H1 (cell line): ENCODE measurements around the gene TRIB2. TPM values are rescaled to one million over a fixed set of nuclear protein-coding genes. Genes with fewer than 3 reads are reported as not detected.

ENCODE experiments used
- CTCF ChIA-PET: fragments of 300-600 bp; sonication (Branson Sonifier 250); formaldehyde crosslinking; loops from one replicate; lab custom pipeline; 2021; ENCODE audit not compliant: partially characterized antibody; lab: Charles Lee
- POLR2A ChIA-PET: fragments of 300-600 bp; sonication (Branson Sonifier 250); formaldehyde crosslinking; loops from one replicate; lab custom pipeline; 2021; ENCODE audit warnings: inconsistent platforms; ENCODE audit not compliant: partially characterized antibody; lab: Charles Lee
- DNase-seq, 2 experiments: peaks; one replicate each; pipeline versions ENCODE4 v3.0.0 to v3.0.0-alpha.2; 2010 to 2022; ENCODE audit warnings: low spot score in 2 of 2, low read depth in 1 of 2, mixed read lengths in 1 of 2
- FAIRE-seq: peaks from 2 replicates; lab custom pipeline; 2011; peaks lifted over from hg19 to GRCh38; lab: Jason Lieb, UNC
- H2AFZ ChIP-seq: 2 replicates; pipeline ENCODE4 v1.8.1; 2012; ENCODE audit warnings: low read length, inconsistent platforms
- H2AK5ac ChIP-seq: 2 replicates; pipeline ENCODE4 v1.6.1; 2013; ENCODE audit warnings: low read depth, low read length
- H2BK120ac ChIP-seq: replicated peaks from 2 replicates; pipeline ENCODE3; 2013; ENCODE audit warnings: low read depth, low read length, inconsistent platforms
- H2BK12ac ChIP-seq: 2 replicates; pipeline ENCODE4 v1.6.1; 2013; ENCODE audit warnings: low read depth, low read length
- H2BK15ac ChIP-seq: 2 replicates; pipeline ENCODE4 v1.6.1; 2013; ENCODE audit warnings: low read length
- H2BK20ac ChIP-seq: 2 replicates; pipeline ENCODE4 v1.6.1; 2013; ENCODE audit warnings: low read length
- H2BK5ac ChIP-seq: 2 replicates; pipeline ENCODE4 v1.6.1; 2013; ENCODE audit warnings: low read depth, low read length
- H3K14ac ChIP-seq: 2 replicates; pipeline ENCODE4 v1.6.1; 2013; ENCODE audit warnings: inconsistent platforms; ENCODE audit not compliant: insufficient read length
- H3K18ac ChIP-seq: 2 replicates; pipeline ENCODE4 v1.6.1; 2013; ENCODE audit warnings: low read length; ENCODE audit errors: extremely low read depth
- H3K23ac ChIP-seq: 2 replicates; pipeline ENCODE4 v1.6.1; 2013; ENCODE audit warnings: inconsistent platforms; ENCODE audit not compliant: insufficient read length
- H3K23me2 ChIP-seq: 2 replicates; pipeline ENCODE4 v1.6.1; 2013; ENCODE audit warnings: low read depth, low read length
- H3K27ac ChIP-seq: 2 replicates; pipeline ENCODE4 v1.6.1; 2011; ENCODE audit warnings: low read depth, low read length, inconsistent platforms
- H3K27me3 ChIP-seq, 4 experiments: replicated peaks in 1 of 4; 1 replicate in 1 of 4; 2 replicates in 3 of 4; pipeline versions ENCODE4 v1.6.1 to v1.8.1; 2011 to 2013; ENCODE audit warnings: low read length in 3 of 4, mild to moderate bottlenecking in 3 of 4, inconsistent platforms in 2 of 4, mixed read lengths in 2 of 4, moderate library complexity in 1 of 4; ENCODE audit not compliant: control insufficient read depth in 3 of 4, insufficient read depth in 3 of 4; ENCODE audit errors: extremely low read depth in 1 of 4
- H3K36me3 ChIP-seq, 4 experiments: 2 replicates each; pipeline versions ENCODE4 v1.6.1 to v1.8.1; 2011 to 2013; ENCODE audit warnings: mild to moderate bottlenecking in 4 of 4, low read length in 3 of 4, moderate library complexity in 2 of 4, control low read depth in 1 of 4, inconsistent platforms in 1 of 4; ENCODE audit not compliant: insufficient read depth in 4 of 4, control insufficient read depth in 2 of 4
- H3K4ac ChIP-seq: replicated peaks from 2 replicates; pipeline ENCODE3; 2013; ENCODE audit warnings: low read length, low read depth, mixed read lengths, inconsistent platforms; ENCODE audit not compliant: insufficient read length
- H3K4me1 ChIP-seq, 4 experiments: replicated peaks in 1 of 4; 1 replicate in 1 of 4; 2 replicates in 3 of 4; pipeline versions ENCODE4 v1.6.1 to v1.8.1; 2011 to 2013; ENCODE audit warnings: low read length in 3 of 4, inconsistent platforms in 2 of 4, mixed read lengths in 1 of 4; ENCODE audit not compliant: insufficient read depth in 4 of 4, control insufficient read depth in 3 of 4
- H3K4me2 ChIP-seq, 2 experiments: 2 replicates each; pipeline versions ENCODE4 v1.6.1 to v1.8.1; 2011 to 2013; ENCODE audit warnings: low read depth in 2 of 2, low read length in 2 of 2, control low read depth in 1 of 2, inconsistent platforms in 1 of 2, mild to moderate bottlenecking in 1 of 2; ENCODE audit not compliant: insufficient read depth in 1 of 2
- H3K4me3 ChIP-seq, 4 experiments: fragments of 200-600, 300-600 bp in 1 of 4; sonication (generic), shearing (Covaris generic), sonication (Bioruptor Twin) in 1 of 4; 2 replicates each; pipeline versions ENCODE4 v1.5.1 to v1.8.1; 2011 to 2016; ENCODE audit warnings: low read length in 4 of 4, low read depth in 3 of 4, control low read depth in 2 of 4, inconsistent platforms in 2 of 4, mild to moderate bottlenecking in 2 of 4, mixed read lengths in 1 of 4, moderate library complexity in 1 of 4; ENCODE audit not compliant: insufficient read depth in 2 of 4; ENCODE audit errors: extremely low read depth in 1 of 4
- H3K56ac ChIP-seq: replicated peaks from 2 replicates; pipeline ENCODE3; 2013; ENCODE audit warnings: low read depth, mild to moderate bottlenecking, mixed read lengths, low read length, inconsistent platforms; ENCODE audit not compliant: insufficient read length
- H3K79me1 ChIP-seq: 2 replicates; pipeline ENCODE4 v1.6.1; 2013; ENCODE audit warnings: low read depth, low read length, control low read depth
- H3K79me2 ChIP-seq, 2 experiments: 2 replicates each; pipeline versions ENCODE4 v1.6.1 to v1.8.1; 2012 to 2013; ENCODE audit warnings: low read length in 2 of 2, mild to moderate bottlenecking in 2 of 2, inconsistent platforms in 1 of 2; ENCODE audit not compliant: insufficient read depth in 2 of 2, control insufficient read depth in 1 of 2
- H3K9ac ChIP-seq, 4 experiments: replicated peaks in 1 of 4; 1 replicate in 1 of 4; 2 replicates in 3 of 4; pipeline versions ENCODE4 v1.6.1 to v1.8.1; 2011 to 2013; ENCODE audit warnings: low read depth in 3 of 4, low read length in 3 of 4, control low read depth in 2 of 4, mild to moderate bottlenecking in 2 of 4, moderate library complexity in 2 of 4, inconsistent platforms in 1 of 4; ENCODE audit errors: extremely low read depth in 1 of 4
- H3K9me3 ChIP-seq, 2 experiments: 2 replicates each; pipeline versions ENCODE4 v1.6.1 to v1.8.1; 2012 to 2013; ENCODE audit warnings: mild to moderate bottlenecking in 2 of 2, moderate library complexity in 2 of 2, control low read depth in 1 of 2, inconsistent platforms in 1 of 2, low read depth in 1 of 2, low read length in 1 of 2, mixed read lengths in 1 of 2; ENCODE audit not compliant: insufficient read depth in 2 of 2
- H4K20me1 ChIP-seq, 2 experiments: replicated peaks in 1 of 2; 2 replicates each; pipeline versions ENCODE3 to v1.8.1; 2011 to 2013; ENCODE audit warnings: inconsistent platforms in 2 of 2, low read length in 2 of 2, mild to moderate bottlenecking in 1 of 2; ENCODE audit not compliant: insufficient read depth in 2 of 2, control insufficient read depth in 1 of 2
- H4K5ac ChIP-seq: 2 replicates; pipeline ENCODE4 v1.6.1; 2013; ENCODE audit warnings: low read length, low read depth, mixed read lengths, inconsistent platforms; ENCODE audit not compliant: insufficient read length
- H4K8ac ChIP-seq: 2 replicates; pipeline ENCODE4 v1.8.0; 2013; ENCODE audit warnings: mild to moderate bottlenecking, moderate library complexity, low read length, inconsistent platforms; ENCODE audit not compliant: insufficient read depth; ENCODE audit errors: extremely low read depth
- H4K91ac ChIP-seq: replicated peaks from 2 replicates; pipeline ENCODE3; 2013; ENCODE audit warnings: low read length, mixed read lengths, inconsistent platforms; ENCODE audit not compliant: insufficient read length
- CBX8 ChIP-seq: fragments of 300-800, 300-1000 bp; sonication (generic); IDR thresholded peaks from 2 replicates; pipeline ENCODE4 v1.7.1; 2016; ENCODE audit warnings: low read depth, low read length, borderline replicate concordance
- EGR1 ChIP-seq: IDR thresholded peaks from 2 replicates; pipeline ENCODE4 v1.6.1; 2011; ENCODE audit warnings: low read depth, low read length, borderline replicate concordance
- EP300 ChIP-seq, 2 experiments: IDR thresholded peaks; 1 replicate in 1 of 2; 2 replicates in 1 of 2; pipeline ENCODE4 v1.6.1; 2011 to 2012; ENCODE audit warnings: low read depth in 2 of 2, low read length in 2 of 2, mild to moderate bottlenecking in 2 of 2, borderline replicate concordance in 1 of 2, inconsistent platforms in 1 of 2, moderate library complexity in 1 of 2
- FOSL1 ChIP-seq: IDR thresholded peaks from 2 replicates; pipeline ENCODE4 v1.6.1; 2011; ENCODE audit warnings: mild to moderate bottlenecking, low read depth, low read length, moderate library complexity; ENCODE audit not compliant: insufficient read depth
- GTF2F1 ChIP-seq: IDR thresholded peaks from 2 replicates; pipeline ENCODE4 v1.6.1; 2012; ENCODE audit warnings: low read depth, low read length, improper control_type of control experiment, borderline replicate concordance
- HDAC6 ChIP-seq: IDR thresholded peaks from one replicate; pipeline ENCODE4 v1.7.1; 2012; ENCODE audit warnings: low read depth, mild to moderate bottlenecking, inconsistent platforms, low read length, moderate library complexity
- NRF1 ChIP-seq: IDR thresholded peaks from 2 replicates; pipeline ENCODE4 v1.6.1; 2011; ENCODE audit warnings: mild to moderate bottlenecking, low read depth, low read length, improper control_type of control experiment
- SAP30 ChIP-seq: fragments of 300-600 bp; sonication (generic); IDR thresholded peaks from 2 replicates; pipeline ENCODE4 v1.7.1; 2012; ENCODE audit warnings: low read length, moderate library complexity, mild to moderate bottlenecking, inconsistent platforms; ENCODE audit not compliant: insufficient read depth, insufficient replicate concordance
- SIX5 ChIP-seq: IDR thresholded peaks from 2 replicates; pipeline ENCODE4 v1.6.1; 2011; ENCODE audit warnings: mild to moderate bottlenecking, low read depth, low read length
- SP2 ChIP-seq: IDR thresholded peaks from 2 replicates; pipeline ENCODE4 v1.6.1; 2012; ENCODE audit warnings: mild to moderate bottlenecking, low read length, inconsistent platforms
- SUZ12 ChIP-seq: fragments of 200-600 bp; sonication (generic); IDR thresholded peaks from 2 replicates; pipeline ENCODE4 v1.6.1; 2012; ENCODE audit warnings: mild to moderate bottlenecking, inconsistent platforms, low read length, moderate library complexity, mixed read lengths
- TAF1 ChIP-seq: IDR thresholded peaks from 2 replicates; pipeline ENCODE4 v1.6.1; 2011; ENCODE audit warnings: mild to moderate bottlenecking, low read depth, low read length
- WGBS, 2 experiments: shearing (Covaris generic) in 1 of 2; methylation state at CpG; one replicate each; pipeline versions ENCODE4 v1.1.6 to v1.1.7; 2013 to 2015; ENCODE audit warnings: low lambda C conversion rate in 2 of 2, mixed read lengths in 2 of 2, inconsistent platforms in 1 of 2, low coverage in 1 of 2, missing lambda C conversion rate in 1 of 2; ENCODE audit not compliant: insufficient replicate concordance in 2 of 2, insufficient coverage in 1 of 2, insufficient read length in 1 of 2; ENCODE audit errors: extremely low coverage in 1 of 2, missing lambda C conversion rate in 1 of 2; 5-methylcytosine and 5-hydroxymethylcytosine counted together
- polyA plus RNA-seq, 7 experiments: library from polyadenylated mRNA; depleted of rRNA in 3 of 7; stranded (reverse) in 5 of 7; unstranded in 2 of 7; fragments of >200 nt in 5 of 7; fragments of 200-250 nt in 2 of 7; gene quantifications; 1 replicate in 5 of 7; 2 replicates in 1 of 7; 4 replicates in 1 of 7; pipeline versions ENCODE4 v1.2.1 to v1.2.3, GENCODE V29; 2011 to 2013; ENCODE audit warnings: missing spikeins in 2 of 7, mixed read lengths in 2 of 7
- total RNA-seq: library from RNA; stranded (reverse); fragmentation: NEBNext Ultra II Directional; extraction: Animal tissue kit (Norgen Biotek cat#: 25700); gene quantifications from 2 replicates; pipeline ENCODE4 v1.2.1, GENCODE V29; 2021
- TF ChIP-seq, protein P1 (sequence below): IDR thresholded peaks from 2 replicates; pipeline ENCODE4 v1.6.1; 2011; ENCODE audit warnings: low read length, improper control_type of control experiment

The TRIB2 gene
- total and polyA plus RNA-seq, 2 of the 8 experiments (the other 6 are each of a cell fraction or from before 2014, with no cell fraction given), result 40.8 to 57.0 TPM

DNA sequence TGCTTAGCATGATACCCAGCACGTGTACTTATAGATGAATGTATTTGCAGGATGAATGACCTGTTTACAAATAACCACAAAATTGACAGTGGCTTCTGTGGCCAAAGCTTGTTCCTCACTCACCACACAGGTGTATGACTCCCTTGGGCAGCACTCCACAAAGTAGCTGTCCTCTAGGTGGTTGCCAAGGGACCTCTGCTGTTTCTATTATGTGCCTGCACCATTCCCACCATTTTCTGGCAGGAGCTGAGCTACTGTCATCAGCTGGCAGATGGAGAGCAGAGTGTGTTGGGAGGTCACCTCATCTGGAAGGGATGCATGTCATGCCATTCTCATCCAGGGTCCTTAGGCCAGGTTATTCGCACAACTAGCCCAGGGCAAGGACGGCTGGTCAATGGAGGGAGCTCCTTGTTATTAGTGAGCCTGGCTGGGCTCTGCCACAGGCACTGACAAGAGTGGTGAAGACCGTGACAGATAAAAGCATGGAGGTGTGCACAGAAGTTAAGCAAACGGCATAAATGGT, 37.1 kb upstream of the TRIB2 start:
- H3K14ac ChIP-seq, result no peak overlapping the region
- no peak overlapping the region for H4K8ac ChIP-seq
- no peak overlapping the region for H3K4me3 ChIP-seq
- no peak overlapping the region for H4K91ac ChIP-seq
- H2BK15ac ChIP-seq, result no peak overlapping the region
- H3K9me3 ChIP-seq, result peaks cover 2 to 4% of the 10 kb centered on the region in 2 experiments; a peak in 3 of 4 replicates
- H3K79me2 ChIP-seq, result no peaks in the 10 kb centered on the region
- H2BK5ac ChIP-seq, result no peak overlapping the region
- H3K79me1 ChIP-seq, result no peaks in the 10 kb centered on the region
- no peak overlapping the region for H2AK5ac ChIP-seq
- H3K56ac ChIP-seq, result no peak overlapping the region
- ChIA-PET CTCF (interaction anchor here (0.8 to 1.2 kb wide), 3 partner anchors 19 to 36 kb away, joined by 3 to 4 read pairs (median 3); no protein-coding TSS in a partner anchor), POLR2A (no interaction called here)
- no peak overlapping the region for H3K9ac ChIP-seq
- H3K4me2 ChIP-seq, result no peak overlapping the region
- no peaks in the 10 kb centered on the region for H3K36me3 ChIP-seq
- H4K20me1 ChIP-seq, result no peaks in the 10 kb centered on the region
- H3K18ac ChIP-seq, result no peak overlapping the region
- H3K27me3 ChIP-seq, result no peaks in the 10 kb centered on the region
- no peak overlapping the region for H3K27ac ChIP-seq
- no peak overlapping the region for H2BK120ac ChIP-seq
- H2BK20ac ChIP-seq, result no peak overlapping the region
- H3K4ac ChIP-seq, result no peak overlapping the region
- no peak for DNase-seq
- H3K23ac ChIP-seq, result no peak overlapping the region
- no peak overlapping the region for H4K5ac ChIP-seq
- no peak for FAIRE-seq
- no peak overlapping the region for H2AFZ ChIP-seq
- H2BK12ac ChIP-seq, result no peak overlapping the region
- WGBS, 2 experiments, result 93% methylated on average over 5 of the region's 5 CpGs; no CpG with 5 or more reads in 1 of the 2 experiments
- H3K4me1 ChIP-seq, result peaks cover 2 to 10% (median 6%) of the 10 kb centered on the region in 4 experiments; a peak in 4 of 7 replicates
- no peaks in the 10 kb centered on the region for H3K23me2 ChIP-seq
- TF ChIP-seq HDAC6 (no peak), SP2 (no peak), GTF2F1 (no peak), EGR1 (no peak), SAP30 (no peak), CBX8 (no peak), SUZ12 (no peak), SIX5 (no peak), FOSL1 (no peak), TAF1 (no peak), NRF1 (no peak), EP300 (IDR thresholded peaks at IDR 0.05; ENCODE audit: borderline replicate concordance in 1 of 2, low read depth in 2 of 2, low read length in 2 of 2) (no peak)
- TF ChIP-seq, protein P1, sequence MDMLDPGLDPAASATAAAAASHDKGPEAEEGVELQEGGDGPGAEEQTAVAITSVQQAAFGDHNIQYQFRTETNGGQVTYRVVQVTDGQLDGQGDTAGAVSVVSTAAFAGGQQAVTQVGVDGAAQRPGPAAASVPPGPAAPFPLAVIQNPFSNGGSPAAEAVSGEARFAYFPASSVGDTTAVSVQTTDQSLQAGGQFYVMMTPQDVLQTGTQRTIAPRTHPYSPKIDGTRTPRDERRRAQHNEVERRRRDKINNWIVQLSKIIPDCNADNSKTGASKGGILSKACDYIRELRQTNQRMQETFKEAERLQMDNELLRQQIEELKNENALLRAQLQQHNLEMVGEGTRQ, result no peak
